Gastrocnemius medialis (tissue), 4 donors: ENCODE measurements around the gene KIF1B.

ENCODE experiments used
- POLR2A ChIP-seq, 2 donors: fragments of 450-650 bp; IDR thresholded peaks; one replicate each; pipeline ENCODE4 v1.6.1; 2017; ENCODE audit warnings: antibody characterized with exemption in 2 of 2, mild to moderate bottlenecking in 2 of 2, moderate library complexity in 2 of 2
- TF ChIP-seq, protein P1 (sequence below), 5 experiments: fragments of 450-650 bp in 3 of 5; fragments of 200-600 bp in 2 of 5; sonication (generic) in 2 of 5; IDR thresholded peaks in 4 of 5; conservative IDR thresholded peaks in 1 of 5; 1 replicate in 4 of 5; 2 replicates in 1 of 5; pipeline ENCODE4 v1.5.1; 2016 to 2019; ENCODE audit warnings: antibody characterized with exemption in 5 of 5, mild to moderate bottlenecking in 3 of 5, moderate library complexity in 3 of 5

DNA sequence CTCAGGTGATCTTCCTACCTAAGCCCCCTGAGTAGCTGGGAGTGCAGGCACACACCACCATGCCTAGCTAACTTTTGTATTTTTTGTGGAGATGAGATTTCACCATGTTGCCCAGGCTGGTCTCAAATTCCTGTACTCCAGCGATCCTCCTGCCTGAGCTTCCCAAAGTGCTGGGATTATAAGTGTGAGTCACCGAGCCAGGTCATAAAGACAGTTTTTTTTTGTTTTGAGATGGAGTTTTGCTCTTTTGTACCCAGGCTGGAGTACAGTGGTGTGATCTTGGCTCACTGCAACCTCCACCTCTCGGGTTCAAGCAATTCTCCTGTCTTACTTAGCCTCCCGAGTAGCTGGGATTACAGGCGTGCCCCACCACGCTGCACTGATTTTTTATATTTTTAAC is 42.1 kb downstream of the KIF1B start:
- TF ChIP-seq, protein P1, sequence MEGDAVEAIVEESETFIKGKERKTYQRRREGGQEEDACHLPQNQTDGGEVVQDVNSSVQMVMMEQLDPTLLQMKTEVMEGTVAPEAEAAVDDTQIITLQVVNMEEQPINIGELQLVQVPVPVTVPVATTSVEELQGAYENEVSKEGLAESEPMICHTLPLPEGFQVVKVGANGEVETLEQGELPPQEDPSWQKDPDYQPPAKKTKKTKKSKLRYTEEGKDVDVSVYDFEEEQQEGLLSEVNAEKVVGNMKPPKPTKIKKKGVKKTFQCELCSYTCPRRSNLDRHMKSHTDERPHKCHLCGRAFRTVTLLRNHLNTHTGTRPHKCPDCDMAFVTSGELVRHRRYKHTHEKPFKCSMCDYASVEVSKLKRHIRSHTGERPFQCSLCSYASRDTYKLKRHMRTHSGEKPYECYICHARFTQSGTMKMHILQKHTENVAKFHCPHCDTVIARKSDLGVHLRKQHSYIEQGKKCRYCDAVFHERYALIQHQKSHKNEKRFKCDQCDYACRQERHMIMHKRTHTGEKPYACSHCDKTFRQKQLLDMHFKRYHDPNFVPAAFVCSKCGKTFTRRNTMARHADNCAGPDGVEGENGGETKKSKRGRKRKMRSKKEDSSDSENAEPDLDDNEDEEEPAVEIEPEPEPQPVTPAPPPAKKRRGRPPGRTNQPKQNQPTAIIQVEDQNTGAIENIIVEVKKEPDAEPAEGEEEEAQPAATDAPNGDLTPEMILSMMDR (IDR thresholded peaks at IDR 0.05 in 4 of 5, conservative IDR thresholded peaks at IDR 0.05 in 1 of 5): no peak
- TF ChIP-seq POLR2A (IDR thresholded peaks at IDR 0.05): no peak
